ENCODE measurements around the gene CCL25.

- TF ChIP-seq POLR2AphosphoS5 (IDR thresholded peaks at IDR 0.05) (no peak), CTCF (IDR thresholded peaks at IDR 0.05) (no peak), POLR2A (IDR thresholded peaks at IDR 0.05) (no peak)
Measured at GRCh38 chr19:8054169-8054568, 1.6 kb downstream of the CCL25 start.

Measured in suprapubic skin (tissue), 4 donors.